Endometrial microvascular endothelial cells (primary cell): ENCODE data around the gene NASP. TPM values are rescaled to one million over a fixed set of nuclear protein-coding genes. Genes with fewer than 3 reads are reported as not detected.
"Not testable (repeated sequence)": the region's sequence is repeated elsewhere in the genome, so short reads cannot be mapped to it uniquely, and the experiment has no call there.

Experiments used
- in situ Hi-C: cut with HindIII; loops from 2 replicates; pipeline ENCODE4 v1.10.0; 2017; ENCODE audit warnings: low sequenced_read_pairs, low pct_unique_long_range_greater_than_20kb; ENCODE audit errors: inconsistent ontology term
- total RNA-seq: library from RNA; depleted of rRNA; stranded (reverse); fragments of >200 nt; gene quantifications from one replicate; pipeline ENCODE4 v1.2.3, GENCODE V29; 2015; ENCODE audit errors: inconsistent ontology term

NASP gene
- total RNA-seq, 1 donor from 2014 or later, result 105 TPM

DNA sequence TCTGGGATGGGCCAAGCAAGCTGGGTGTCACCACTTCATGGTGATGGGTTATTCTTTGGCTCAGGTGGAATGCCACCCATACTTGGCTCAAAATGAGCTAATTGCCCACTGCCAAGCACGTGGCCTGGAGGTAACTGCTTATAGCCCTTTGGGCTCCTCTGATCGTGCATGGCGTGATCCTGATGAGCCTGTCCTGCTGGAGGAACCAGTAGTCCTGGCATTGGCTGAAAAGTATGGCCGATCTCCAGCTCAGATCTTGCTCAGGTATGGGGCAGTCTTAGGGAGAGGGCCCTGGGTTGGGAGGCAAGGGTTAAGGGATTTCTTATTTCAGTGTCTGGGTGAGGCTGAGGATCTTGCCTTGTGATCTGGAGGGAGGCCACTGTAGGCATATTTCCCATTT, 15.4 kb upstream of the NASP start:
- in situ Hi-C loops, result no loop called here

DNA sequence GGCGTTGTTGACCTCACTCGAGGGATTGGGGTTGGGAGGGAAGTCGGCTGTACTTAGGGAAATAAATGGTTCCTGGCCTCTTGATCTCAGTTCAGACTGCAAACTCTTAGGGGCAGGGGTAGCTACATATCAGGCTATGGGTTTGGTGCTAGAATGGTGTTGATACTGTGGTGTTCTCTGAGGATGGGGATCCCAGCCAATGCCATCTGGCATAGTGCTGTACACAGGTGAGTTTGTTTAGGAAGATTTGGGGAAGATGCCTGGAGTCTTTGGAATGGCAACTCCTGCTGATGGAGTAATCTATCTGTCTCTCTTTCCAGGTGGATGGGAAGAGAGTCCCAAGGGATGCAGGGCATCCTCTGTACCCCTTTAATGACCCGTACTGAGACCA, 14.3 kb upstream of the NASP start:
- in situ Hi-C loops, result no loop called here

DNA sequence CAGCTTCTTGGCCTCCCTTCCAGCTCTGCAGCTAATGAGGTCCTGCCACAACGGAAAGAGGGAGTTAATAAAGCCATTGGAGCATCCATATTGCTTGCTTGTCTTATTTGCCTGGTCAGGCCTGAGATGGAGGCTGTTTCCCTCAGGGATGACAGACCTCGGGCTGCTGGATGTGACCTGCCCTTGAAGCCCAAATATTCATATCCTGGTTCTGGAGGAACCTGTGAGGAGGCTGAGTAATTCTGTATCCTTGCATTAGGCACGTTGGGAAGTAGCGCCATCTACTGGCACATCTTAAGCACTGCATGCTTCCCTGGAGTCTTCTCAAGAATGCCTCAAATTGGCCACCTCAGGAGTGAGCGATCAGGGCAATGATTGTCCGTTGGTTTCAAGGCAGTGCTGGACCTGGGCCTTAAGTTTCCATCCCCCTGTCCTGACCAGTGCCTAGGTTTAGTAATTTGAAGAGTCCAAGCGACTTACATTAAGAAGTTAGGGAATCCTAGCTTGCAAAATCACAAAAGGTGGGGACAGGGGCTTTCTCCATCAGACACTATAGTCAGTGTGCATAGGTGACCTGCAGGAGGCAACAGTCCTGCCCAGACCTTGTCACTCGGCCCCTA, 13.8 kb upstream of the NASP start:
- in situ Hi-C loops, result no loop called here

DNA sequence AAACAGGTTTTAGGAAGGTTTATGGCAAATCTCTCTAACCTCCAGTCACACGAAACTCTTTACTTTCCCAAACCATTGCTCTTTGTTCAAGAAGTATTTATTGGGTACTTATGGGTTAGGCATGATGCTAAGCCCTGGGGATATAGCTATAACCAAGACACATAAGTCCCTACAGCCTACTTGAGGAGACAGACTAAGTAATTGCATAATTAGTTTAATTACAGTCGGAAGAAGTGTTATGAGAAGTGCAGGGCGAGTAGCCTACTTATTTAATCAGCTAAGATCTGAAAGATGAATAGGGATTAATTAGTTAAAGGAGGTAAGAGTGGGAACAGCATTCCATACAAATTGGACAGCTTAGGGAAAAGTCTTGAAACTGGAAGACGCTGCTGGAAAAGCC, 13.2 kb upstream of the NASP start:
- in situ Hi-C loops, result no loop called here

DNA sequence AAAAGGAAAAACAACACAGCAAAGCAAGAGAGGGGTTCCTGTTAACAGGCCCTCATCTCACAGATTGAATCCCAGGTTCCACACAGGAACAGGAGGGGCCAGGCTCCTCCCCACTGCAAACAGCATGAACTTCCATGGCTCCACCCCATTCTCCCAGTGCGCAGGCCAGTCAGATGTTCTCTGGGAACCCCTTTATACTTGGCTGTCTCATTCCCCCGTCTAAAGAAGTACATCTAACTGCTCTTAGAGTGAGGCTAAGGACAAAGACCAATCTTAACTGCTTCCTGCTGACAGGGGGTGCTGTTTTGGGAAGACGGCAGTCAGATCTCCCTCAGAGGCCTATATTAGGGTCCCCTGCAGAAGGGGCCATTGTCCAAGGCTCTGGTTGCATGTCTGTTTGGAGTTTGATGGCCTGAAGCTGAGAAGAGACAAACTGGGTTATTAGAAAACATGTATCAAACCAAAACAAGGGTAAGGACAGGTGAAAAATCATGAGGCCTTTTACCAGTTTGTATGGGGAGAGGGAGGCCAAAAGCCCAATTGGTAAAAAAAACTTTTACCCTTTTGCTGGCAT, 10.5 kb upstream of the NASP start:
- in situ Hi-C loops, result no loop called here

DNA sequence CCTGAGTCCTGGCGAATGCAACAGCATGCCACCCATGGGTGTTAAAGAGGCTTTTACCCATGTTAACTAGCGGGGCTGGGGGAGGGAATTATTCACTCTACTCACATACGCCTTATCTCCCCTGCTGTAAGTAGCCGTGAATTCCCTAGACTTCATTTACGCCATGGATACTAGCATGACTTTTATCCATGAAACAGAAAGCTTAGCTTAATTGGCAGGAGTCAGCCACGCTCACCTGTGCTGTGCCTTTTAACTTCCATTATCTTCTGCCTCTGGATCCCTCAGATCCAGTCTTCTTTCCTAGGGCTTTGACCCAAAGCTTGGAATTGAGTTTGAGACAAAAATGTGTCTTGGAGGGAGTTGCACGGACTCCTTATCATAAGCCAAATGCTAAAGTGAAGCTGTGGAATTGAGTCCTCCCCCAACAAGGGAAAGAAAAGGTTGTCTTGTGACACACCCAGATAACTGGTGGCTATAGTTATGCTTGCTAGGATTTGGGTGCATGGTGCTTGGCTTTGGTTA, 9.7 kb upstream of the NASP start:
- in situ Hi-C loops, result no loop called here

DNA sequence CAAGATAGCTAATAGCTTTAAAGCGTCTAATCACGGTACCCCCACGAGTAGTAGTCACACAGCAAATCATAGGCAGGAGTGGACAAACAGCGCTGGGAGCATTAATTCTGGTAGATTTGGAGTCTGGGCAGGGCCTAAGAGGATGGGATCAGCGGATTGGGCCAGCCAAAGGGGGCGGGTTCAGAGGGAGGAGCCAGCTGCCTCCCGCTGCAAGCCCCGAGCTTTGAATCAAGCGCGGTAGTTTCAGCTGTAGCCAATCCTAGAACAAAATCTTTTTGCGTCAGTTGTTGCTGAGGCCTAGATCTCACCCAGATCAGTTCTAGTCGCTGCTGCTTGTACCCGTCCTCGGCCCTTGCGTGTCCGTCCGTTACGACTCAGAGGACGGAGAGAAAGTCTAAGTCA, 576 bp upstream of the NASP start:
- in situ Hi-C loops, result no loop called here

DNA sequence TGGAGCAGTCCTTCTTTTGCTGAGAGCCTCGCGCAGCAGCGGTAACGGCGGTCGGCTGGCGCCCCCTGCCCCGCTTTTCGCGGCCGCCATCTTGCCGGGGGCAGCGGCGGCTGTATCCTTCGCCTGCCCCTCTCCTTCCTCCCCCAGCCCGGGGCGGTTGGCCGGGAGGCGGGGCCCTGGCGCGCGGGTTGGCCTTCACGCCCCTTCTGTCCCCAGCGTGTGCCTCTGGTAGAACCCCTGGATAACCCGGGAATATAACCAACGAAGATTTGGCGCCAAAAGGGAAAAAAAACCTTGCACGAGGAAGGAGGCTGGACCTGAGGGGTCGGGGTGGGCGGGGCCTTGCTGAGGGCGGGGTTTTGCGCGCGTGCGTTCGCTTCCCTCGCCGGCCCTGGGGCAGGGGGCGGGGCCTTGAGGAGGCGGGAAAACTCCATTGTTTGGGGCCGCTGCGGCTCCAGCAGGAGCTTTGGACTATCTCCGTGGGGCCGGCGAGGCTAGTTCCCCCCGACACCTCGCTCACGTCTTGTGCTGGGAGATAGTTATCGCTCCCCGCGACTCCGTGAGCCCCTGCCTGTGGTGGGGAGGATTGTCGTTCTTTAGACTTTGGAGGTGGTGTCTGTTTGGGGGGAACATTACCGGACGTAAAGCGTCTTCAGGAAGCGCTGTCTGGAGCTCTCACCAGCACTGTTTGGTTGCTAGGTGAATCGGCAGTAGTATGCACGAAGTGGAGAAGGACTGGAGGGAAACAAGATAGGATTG, 689 bp downstream of the NASP start:
- in situ Hi-C loops, result no loop called here

DNA sequence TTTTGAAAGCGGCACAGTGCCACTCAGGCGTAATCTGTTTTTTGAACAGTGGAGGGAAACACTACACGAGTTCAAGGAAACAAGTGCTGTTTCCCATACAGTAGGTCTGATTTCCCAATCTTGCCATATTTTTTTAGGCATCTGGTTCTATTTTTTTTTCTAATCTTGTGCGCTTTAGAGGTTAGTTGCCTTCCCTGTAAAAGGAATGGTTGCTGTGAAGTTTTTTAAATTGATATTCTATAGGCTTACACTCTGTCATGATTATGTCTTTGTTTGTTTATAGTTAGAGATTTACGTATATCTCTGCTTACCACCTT, 1.2 kb downstream of the NASP start:
- in situ Hi-C loops, result no loop called here

DNA sequence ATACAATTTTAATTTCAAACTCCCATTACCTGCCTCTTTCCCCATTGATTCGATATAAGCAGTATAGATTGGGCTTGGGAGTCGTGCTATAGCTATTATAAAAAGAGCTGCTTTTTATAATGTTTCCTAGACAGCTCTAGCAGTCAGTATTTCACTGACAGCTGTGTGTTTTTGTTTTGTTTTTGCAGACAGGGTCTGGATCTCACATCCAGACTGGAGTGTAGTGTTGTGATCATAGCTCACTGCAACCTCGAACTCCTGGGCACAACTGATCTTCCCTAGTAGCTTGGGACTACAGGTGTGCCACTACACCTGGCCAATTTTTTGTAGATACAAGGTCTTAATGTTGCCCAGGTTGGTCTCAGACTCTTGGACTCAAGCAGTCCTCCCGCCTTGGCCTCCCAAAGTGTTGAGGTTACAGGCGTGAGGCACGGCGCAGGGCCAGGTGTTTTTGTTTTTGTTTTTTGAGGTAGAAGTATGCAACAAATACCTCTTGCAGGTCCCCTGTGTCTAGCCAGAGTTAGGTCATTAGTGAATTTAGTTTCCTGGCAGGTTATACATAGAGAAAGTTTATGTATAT, 1.7 kb downstream of the NASP start:
- in situ Hi-C loops, result no loop called here

DNA sequence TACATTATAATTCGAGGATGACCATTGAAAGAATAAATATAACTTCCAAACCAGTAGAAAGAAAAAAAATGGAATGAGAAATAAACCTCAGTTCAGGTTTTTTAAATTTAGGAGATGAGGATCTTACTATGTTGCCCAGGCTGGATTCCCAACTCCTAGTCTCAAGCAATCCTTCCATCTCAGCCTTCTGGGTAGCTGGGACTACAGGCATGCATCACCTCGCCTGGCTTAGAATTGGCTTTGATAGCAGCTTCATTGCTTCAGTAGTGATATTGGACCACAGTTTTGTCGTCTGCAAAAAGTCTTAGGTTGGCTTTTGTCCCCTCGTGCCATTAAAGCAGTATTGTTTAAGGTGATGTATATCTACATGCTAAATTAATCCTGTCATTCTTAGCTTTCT, 2.9 kb downstream of the NASP start:
- in situ Hi-C loops, result no loop called here

DNA sequence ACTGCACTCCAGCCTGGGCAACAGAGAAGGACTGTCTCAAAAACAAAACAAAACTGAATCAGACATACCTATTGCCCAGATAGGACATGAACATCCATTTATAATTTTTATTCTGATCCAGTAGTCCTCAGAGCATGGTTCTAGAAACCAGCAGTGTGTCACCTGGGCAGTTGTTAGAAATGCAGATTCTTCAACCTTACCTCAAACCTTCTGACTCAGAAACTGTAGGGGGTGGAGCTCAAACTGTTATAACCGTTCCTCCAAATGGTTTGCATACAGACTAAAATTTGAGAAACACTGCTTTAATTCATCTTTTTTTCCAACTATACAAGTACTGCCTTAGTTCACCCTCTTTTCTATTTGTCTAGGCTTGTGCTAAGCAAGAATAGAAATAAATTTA, 6.0 kb downstream of the NASP start:
- in situ Hi-C loops, result no loop called here

DNA sequence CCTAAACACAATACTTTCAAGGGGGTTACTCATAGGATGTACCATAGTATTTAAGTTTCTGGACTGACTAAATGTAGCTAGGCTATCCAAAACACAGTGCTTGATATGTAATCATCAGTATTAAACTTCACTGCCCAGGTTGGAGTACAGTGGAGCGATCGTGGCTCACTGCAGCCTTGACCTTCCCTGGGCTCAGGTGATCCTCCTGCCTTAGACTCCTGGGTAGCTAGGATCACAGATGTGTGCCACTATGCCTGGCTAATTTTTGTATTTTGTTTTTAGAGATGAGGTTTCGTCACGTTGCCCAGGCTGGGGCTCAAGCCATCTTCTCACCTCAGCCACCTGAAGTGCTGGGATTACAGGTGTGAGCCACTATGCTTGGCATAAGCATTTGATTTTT, 10.6 kb downstream of the NASP start:
- in situ Hi-C loops, result no loop called here

DNA sequence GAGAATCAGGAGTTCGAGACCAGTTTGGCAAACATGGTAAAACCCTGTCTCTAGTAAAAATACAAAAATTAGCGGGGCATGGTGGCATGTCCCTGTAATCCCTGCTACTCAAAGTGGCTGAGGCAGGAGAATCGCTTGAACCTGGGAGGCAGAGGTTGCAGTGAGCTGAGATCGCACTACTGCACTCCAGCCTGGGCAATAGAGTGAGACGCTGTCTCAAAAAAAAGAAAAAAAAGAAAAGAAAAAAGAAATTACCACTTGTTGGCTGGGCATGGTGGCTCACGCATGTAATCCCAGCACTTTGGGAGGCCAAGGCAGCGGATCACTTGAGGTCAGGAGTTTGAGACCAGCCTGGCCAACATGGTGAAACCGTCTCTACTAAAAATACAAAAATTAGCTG, 12.9 kb downstream of the NASP start:
- in situ Hi-C loops, result not testable (repeated sequence)

DNA sequence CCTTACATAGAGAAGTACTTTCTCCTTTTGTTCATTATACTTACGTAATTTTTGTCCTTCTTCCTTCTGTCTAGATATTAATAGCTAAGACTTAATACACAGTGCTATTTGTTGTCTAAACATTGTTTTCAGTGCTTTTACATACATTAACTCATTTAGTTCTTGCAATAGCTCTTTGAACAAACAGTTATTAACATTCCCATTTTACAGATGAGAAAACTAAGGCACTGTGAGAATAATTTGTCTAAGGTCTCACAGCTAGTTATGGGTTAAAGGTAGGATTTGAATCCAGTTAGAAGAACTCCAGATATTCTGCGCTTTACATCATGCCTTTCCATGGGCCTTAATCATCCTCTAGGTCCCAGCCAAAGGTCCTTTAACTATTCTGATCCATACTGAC, 20.4 kb downstream of the NASP start:
- in situ Hi-C loops, result no loop called here

DNA sequence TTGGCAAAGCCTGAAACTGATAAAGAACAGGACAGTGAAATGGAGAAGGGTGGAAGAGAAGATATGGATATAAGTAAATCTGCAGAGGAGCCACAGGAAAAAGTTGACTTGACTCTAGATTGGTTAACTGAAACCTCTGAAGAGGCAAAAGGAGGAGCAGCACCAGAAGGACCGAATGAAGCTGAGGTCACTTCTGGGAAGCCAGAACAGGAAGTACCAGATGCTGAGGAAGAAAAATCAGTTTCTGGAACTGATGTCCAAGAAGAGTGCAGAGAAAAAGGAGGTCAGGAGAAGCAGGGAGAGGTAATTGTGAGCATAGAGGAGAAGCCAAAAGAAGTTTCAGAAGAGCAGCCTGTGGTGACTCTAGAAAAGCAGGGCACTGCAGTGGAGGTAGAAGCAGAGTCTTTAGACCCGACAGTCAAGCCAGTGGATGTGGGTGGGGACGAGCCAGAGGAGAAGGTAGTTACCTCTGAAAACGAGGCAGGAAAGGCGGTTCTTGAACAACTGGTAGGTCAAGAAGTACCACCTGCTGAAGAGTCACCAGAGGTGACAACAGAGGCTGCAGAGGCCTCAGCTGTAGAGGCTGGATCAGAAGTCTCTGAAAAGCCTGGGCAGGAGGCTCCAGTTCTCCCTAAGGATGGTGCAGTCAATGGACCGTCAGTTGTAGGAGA, 23.7 kb downstream of the NASP start:
- in situ Hi-C loops, result no loop called here

DNA sequence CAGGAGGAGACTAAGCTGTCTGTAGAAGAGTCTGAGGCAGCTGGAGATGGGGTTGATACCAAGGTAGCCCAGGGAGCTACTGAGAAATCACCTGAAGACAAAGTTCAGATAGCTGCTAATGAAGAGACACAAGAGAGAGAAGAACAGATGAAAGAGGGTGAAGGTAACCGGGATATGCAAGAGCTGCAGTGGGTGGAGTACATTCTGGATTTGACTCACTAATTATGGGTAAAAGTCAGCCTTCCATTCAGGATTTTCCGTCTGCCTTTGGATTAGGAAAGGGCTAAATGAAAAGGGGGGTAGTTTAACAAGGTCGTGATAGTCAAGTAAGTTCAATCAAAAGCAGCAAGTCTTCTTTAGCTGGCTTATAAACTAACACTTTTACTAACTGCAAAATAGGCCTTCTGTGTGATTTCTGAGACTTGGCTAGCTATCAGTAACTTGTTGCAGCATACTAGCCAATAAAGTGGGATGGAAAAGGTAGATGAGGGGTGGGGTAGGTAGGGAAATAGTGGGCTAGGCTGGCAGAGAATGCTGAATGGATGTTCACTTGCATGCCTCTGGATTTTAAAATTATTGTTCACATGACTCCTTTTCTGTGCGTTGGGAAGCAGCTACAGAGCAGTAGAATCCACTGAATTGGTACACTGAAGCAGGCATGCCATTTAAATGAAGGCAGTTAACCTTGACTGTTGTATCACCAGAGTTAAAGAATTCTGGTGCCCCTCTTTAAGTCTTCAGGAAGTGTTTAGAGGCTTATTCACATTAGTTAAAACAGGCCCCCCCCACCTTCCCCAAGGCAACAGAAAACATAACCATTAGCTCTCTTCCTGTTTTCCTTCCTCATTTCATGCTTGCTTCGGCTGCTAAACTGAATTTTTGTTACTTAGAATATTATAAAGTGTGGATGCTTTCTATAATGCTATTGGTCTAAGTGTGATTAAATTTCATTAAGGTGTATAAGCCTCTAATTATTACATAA, 24.6 kb downstream of the NASP start:
- in situ Hi-C loops, result no loop called here

DNA sequence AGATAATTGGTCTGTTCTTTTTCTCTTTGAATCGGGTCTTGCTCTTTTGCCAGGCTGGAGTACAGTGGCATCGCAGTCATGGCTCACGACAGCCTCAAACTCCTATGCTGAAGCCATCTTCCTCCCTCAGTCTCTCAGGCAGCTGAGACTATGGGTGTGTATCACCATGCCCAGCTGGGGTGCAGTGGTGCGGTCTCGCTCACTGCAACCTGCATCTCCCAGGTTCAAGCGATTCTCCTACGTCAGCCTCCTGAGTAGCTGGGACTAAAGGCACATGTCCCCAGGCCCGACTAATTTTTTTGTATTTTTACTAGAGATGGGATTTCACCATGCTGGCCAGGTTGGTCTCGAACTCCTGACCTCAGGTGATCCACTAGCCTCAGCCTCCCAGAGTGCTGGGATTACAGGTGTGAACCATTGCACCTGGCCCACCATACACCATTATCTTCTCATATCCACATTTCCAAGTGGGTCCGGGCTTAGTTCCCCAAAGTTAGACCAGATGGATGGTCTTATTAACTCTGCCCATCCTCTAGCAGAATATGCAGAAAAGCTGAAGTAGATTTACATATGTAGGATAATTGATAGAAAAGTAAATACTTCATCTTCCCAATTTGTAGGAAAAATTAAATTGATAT, 26.9 kb downstream of the NASP start:
- in situ Hi-C loops, result no loop called here
